Sigmoid colon (tissue), 7 donors: ENCODE results near the gene NCOR1. TPM values are rescaled to one million over a fixed set of nuclear protein-coding genes. Genes with fewer than 3 reads are reported as not detected.
A peak's percentile ranks its signal among the peaks of the same experiment; 100 is the strongest.
"Not testable (repeated sequence)": the region's sequence is repeated elsewhere in the genome, so short reads cannot be mapped to it uniquely, and the experiment has no call there.

Experiments used
- DNase-seq: peaks from one replicate; pipeline ENCODE4 v3.0.0-alpha.2; 2019
- H3K27ac ChIP-seq, 4 donors: fragments of 200-600 bp; sonication (generic); one replicate each; pipeline ENCODE4 v1.5.1; 2016 to 2019; ENCODE audit warnings: mild to moderate bottlenecking in 1 of 4
- H3K27me3 ChIP-seq, 3 donors: fragments of 200-600 bp; sonication (generic); one replicate each; pipeline ENCODE4 v1.5.1; 2019; ENCODE audit warnings: mild to moderate bottlenecking in 1 of 3
- H3K36me3 ChIP-seq, 4 donors: fragments of 200-600 bp; sonication (generic); one replicate each; pipeline ENCODE4 v1.5.1; 2016 to 2019
- H3K4me1 ChIP-seq, 4 donors: fragments of 200-600 bp; sonication (generic); one replicate each; pipeline ENCODE4 v1.5.1; 2017 to 2019
- H3K4me3 ChIP-seq, 4 donors: fragments of 200-600 bp; sonication (generic); one replicate each; pipeline ENCODE4 v1.5.1; 2017 to 2019; ENCODE audit warnings: mild to moderate bottlenecking in 2 of 4, moderate library complexity in 1 of 4
- H3K9me3 ChIP-seq, 4 donors: fragments of 200-600 bp in 3 of 4; sonication (generic) in 3 of 4; one replicate each; pipeline versions ENCODE4 v1.5.1 to v1.6.1; 2013 to 2019
- CTCF ChIP-seq, 4 experiments: fragments of 450-650 bp in 3 of 4; fragments of 200-600 bp in 1 of 4; IDR thresholded peaks; one replicate each; pipeline ENCODE4 v1.5.1; 2016 to 2019; ENCODE audit warnings: antibody characterized with exemption in 4 of 4, mild to moderate bottlenecking in 3 of 4, moderate library complexity in 2 of 4
- EP300 ChIP-seq, 4 donors: sonication (generic); formaldehyde crosslinking; IDR thresholded peaks; one replicate each; pipeline ENCODE4 v1.6.1; 2017; ENCODE audit warnings: antibody characterized with exemption in 4 of 4
- POLR2A ChIP-seq, 2 donors: fragments of 450-650 bp; IDR thresholded peaks; one replicate each; pipeline ENCODE4 v1.6.1; 2016; ENCODE audit warnings: antibody characterized with exemption in 2 of 2, mild to moderate bottlenecking in 2 of 2, moderate library complexity in 2 of 2
- POLR2AphosphoS5 ChIP-seq, 4 donors: sonication (generic); formaldehyde crosslinking; IDR thresholded peaks; one replicate each; pipeline ENCODE4 v1.6.1; 2017; ENCODE audit warnings: antibody characterized with exemption in 4 of 4
- WGBS, 2 donors: extraction: QIAGEN DNeasy Blood & Tissue Kit; methylation state at CpG; one replicate each; pipeline ENCODE4 v1.1.7; 2013; 5-methylcytosine and 5-hydroxymethylcytosine counted together
- intact Hi-C: fragments of 100-400 bp; cut with DNase I; formaldehyde crosslinking; loops from one replicate; pipeline ENCODE4 v1.15.1; 2023
- polyA plus RNA-seq, 3 donors: library from polyadenylated mRNA; stranded (reverse); fragments of 200-250 nt; gene quantifications; one replicate each; pipeline ENCODE4 v1.2.3, GENCODE V29; 2013
- total RNA-seq, 4 donors: library from RNA; depleted of rRNA; stranded (reverse); fragments of >200 nt; gene quantifications; one replicate each; pipeline ENCODE4 v1.1.0, GENCODE V29; 2016
- donor health status: healthy with polysubstance abuse.
- donor health status: Bipolar disorder and iron deficiency.
- donor health status: healthy.

The NCOR1 gene
- total and polyA plus RNA-seq, 7 donors = 25.8 to 160 (median 93.1) TPM

GRCh38 chr17:16199093-16199492 is 16.2 kb downstream of the NCOR1 start:
- H3K27ac ChIP-seq = peak overlapping the region; percentile 21 to 57 (median 44)
- H3K9me3 ChIP-seq = no peaks in the 10 kb centered on the region
- H3K4me3 ChIP-seq = no peak overlapping the region
- H3K36me3 ChIP-seq = peaks cover 0 to 26% (median 0%) of the 10 kb centered on the region in 4 donors
- intact Hi-C loops = no loop called here
- WGBS, 2 donors = 25 to 29% methylated on average over 6 of the region's 6 CpGs
- peaks cover 0 to 53% (median 47%) of the 10 kb centered on the region in 4 donors for H3K4me1 ChIP-seq
- DNase-seq = no peak
- no peak for TF ChIP-seq POLR2A (IDR thresholded peaks at IDR 0.05)
- H3K27me3 ChIP-seq = no peaks in the 10 kb centered on the region

- no peaks in the 10 kb centered on the region for H3K27me3 ChIP-seq
- WGBS, 2 donors = 88 to 100% methylated on average over 1 of the region's 1 CpG
- TF ChIP-seq POLR2AphosphoS5 (IDR thresholded peaks at IDR 0.05) (no peak), CTCF (IDR thresholded peaks at IDR 0.05) (no peak), EP300 (IDR thresholded peaks at IDR 0.05) (no peak), POLR2A (IDR thresholded peaks at IDR 0.05) (no peak)
- H3K36me3 ChIP-seq = peaks cover 0 to 43% (median 6%) of the 10 kb centered on the region in 4 donors
- H3K27ac ChIP-seq = no peak overlapping the region
- no peak overlapping the region for H3K4me3 ChIP-seq
- peaks cover 0 to 43% (median 34%) of the 10 kb centered on the region in 4 donors for H3K4me1 ChIP-seq
- no peaks in the 10 kb centered on the region for H3K9me3 ChIP-seq
- intact Hi-C loops = no loop called here
- DNase-seq = no peak
These were observed 18.1 kb downstream of the NCOR1 start for GRCh38 chr17:16197276-16197675.

GRCh38 chr17:16194307-16194835 is 21.0 kb downstream of the NCOR1 start:
- H3K9me3 ChIP-seq, H3K4me3 ChIP-seq, H3K27me3 ChIP-seq, H3K27ac ChIP-seq, DNase-seq, intact Hi-C loops: not testable (repeated sequence)
- 75 to 82% methylated on average over 2 of the region's 2 CpGs for whole genome bisulfite sequencing, 2 donors
- Histone ChIP-seq H3K4me1 (peaks cover 0 to 23% (median 16%) of the 10 kb centered on the region in 4 donors), H3K36me3 (peaks cover 0 to 48% (median 10%) of the 10 kb centered on the region in 4 donors)

GRCh38 chr17:16191604-16192003 is 23.7 kb downstream of the NCOR1 start:
- Histone ChIP-seq H3K4me3 (no peak overlapping the region), H3K9me3 (no peaks in the 10 kb centered on the region), H3K4me1 (peaks cover 0 to 15% (median 9%) of the 10 kb centered on the region in 4 donors), H3K36me3 (peaks cover 0 to 54% (median 11%) of the 10 kb centered on the region in 4 donors), H3K27ac (no peak overlapping the region), H3K27me3 (no peaks in the 10 kb centered on the region)
- intact Hi-C loops = no loop called here
- no peak for DNase-seq
- no peak for TF ChIP-seq POLR2AphosphoS5 (IDR thresholded peaks at IDR 0.05)
- no peak for TF ChIP-seq EP300 (IDR thresholded peaks at IDR 0.05)
- no peak for TF ChIP-seq POLR2A (IDR thresholded peaks at IDR 0.05)
- no peak for TF ChIP-seq CTCF (IDR thresholded peaks at IDR 0.05)
- 86 to 88% methylated on average over 3 of the region's 3 CpGs for WGBS, 2 donors

GRCh38 chr17:16190703-16191360 is 24.5 kb downstream of the NCOR1 start:
- Histone ChIP-seq H3K27me3 (no peaks in the 10 kb centered on the region), H3K4me3 (no peak overlapping the region), H3K27ac (no peak overlapping the region), H3K36me3 (peaks cover 0 to 61% (median 16%) of the 10 kb centered on the region in 4 donors), H3K9me3 (no peaks in the 10 kb centered on the region), H3K4me1 (peaks cover 0 to 15% (median 9%) of the 10 kb centered on the region in 4 donors)
- no peak for TF ChIP-seq CTCF (IDR thresholded peaks at IDR 0.05)
- no peak for TF ChIP-seq POLR2A (IDR thresholded peaks at IDR 0.05)
- no peak for TF ChIP-seq EP300 (IDR thresholded peaks at IDR 0.05)
- TF ChIP-seq POLR2AphosphoS5 (IDR thresholded peaks at IDR 0.05) = no peak
- intact Hi-C loops = no loop called here
- WGBS, 2 donors = 90 to 92% methylated on average over 4 of the region's 4 CpGs
- DNase-seq = no peak
